Measurements from ENCODE around the gene NXF2.
"Not testable (repeated sequence)": the region's sequence is repeated elsewhere in the genome, so short reads cannot be mapped to it uniquely, and the experiment has no call there.

The NXF2 gene, protein sequence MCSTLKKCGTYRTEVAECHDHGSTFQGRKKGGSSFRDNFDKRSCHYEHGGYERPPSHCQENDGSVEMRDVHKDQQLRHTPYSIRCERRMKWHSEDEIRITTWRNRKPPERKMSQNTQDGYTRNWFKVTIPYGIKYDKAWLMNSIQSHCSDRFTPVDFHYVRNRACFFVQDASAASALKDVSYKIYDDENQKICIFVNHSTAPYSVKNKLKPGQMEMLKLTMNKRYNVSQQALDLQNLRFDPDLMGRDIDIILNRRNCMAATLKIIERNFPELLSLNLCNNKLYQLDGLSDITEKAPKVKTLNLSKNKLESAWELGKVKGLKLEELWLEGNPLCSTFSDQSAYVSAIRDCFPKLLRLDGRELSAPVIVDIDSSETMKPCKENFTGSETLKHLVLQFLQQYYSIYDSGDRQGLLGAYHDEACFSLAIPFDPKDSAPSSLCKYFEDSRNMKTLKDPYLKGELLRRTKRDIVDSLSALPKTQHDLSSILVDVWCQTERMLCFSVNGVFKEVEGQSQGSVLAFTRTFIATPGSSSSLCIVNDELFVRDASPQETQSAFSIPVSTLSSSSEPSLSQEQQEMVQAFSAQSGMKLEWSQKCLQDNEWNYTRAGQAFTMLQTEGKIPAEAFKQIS

DNA sequence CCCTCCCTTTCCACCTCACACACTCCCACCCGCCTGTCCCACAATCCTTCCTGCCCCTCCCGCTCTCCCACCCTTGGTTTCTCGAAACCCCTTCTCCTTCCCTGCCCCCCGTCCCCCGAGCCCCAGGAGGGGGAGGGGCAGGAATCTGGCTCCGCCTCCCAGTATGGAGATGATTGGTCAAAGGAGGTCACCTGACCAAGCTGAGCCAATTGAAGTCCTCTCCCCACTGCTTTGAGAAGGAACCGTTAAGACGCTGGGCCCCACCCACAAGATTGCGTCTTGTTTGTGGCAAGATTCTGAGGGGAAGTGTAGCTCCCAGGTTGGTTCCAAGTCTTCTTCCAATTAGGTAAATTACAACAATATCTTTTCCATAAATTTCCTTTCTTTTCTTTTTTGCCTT, at the start of gene NXF2:
Gene NXF2, plus strand, starts transcription at position 275 of the 400 bp plus-strand sequence. CDS start 59,912 bp downstream, outside the sequence.
- not testable (repeated sequence) for DNase-seq

DNA sequence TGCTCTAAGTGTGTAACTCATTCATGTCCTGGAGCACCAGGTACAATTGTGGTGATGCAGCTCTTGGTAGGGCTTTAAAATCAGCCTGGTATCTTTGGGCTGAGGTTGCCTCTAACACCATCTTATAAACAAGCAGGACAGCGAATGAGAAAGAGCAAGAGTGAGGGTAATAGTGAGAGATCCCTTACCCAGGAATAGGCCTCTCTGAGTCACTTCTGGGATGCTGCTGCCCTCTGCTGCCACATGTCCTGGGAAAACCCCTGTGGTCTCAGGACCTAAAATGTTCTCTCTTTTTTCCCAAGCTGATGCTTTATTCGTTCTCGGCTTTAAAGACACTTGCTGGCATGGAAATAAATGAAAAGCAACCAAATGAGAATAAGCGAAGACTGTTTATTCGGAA, 39.0 kb upstream of the NXF2 start:
- not testable (repeated sequence) for DNase-seq

DNA sequence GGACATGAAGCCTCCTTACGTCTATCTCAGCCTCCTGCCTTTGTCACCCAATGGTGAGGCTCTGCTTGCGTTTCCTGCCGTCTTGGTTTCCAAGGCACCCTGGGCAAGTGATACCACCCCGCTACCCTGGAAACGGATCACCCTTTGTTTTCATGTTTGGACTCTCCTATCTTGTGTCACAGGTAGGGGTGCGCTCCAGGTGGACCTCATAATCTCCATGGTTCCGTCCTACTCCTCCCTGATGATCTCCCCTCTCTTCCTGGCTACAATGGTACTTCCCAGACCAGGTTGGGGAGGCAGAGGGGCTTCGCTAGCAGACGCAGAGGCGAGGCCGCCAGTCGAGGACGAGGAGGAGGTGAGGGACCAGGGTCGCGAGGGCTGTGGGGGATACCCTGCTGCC, 32.0 kb upstream of the NXF2 start, which contains the start of gene TCP11X1:
Gene TCP11X1, plus strand, starts transcription at position 316 of the 400 bp plus-strand sequence.
- DNase-seq, result not testable (repeated sequence)

DNA sequence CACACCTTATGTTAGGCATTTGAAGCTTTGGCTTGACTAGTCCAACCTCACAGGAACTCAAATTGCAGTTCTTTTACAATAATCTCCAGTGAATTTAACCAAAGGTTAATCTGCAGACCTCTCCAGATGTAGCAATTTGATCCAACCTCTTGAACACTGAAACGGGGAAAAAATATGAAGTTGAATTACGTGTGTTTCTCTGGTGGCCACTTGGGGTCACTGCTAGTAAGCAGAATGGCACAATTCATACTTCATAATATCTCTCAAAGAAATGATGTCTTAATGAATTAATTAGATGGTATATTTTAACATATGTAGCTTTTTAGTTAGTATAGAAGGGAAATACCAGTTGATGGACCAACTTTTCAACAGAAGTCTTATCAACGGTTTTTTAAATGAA, 30.5 kb upstream of the NXF2 start:
- not testable (repeated sequence) for DNase-seq

DNA sequence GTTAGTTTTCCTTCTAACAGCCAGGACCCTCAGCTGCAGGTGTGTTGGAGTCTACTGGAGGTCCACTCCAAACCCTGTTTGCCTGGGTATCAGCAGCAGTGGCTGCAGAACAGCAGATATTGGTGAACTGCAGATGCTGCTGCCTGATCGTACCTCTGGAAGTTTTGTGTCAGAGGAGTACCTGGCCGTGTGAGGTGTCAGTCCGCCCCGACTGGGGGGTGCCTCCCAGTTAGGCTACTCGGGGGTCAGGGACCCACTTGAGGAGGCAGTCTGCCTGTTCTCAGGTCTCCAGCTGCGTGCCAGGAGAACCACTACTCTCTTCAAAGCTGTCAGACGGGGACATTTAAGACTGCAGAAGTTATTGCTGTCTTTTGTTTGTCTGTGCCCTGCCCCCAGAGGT, 11.3 kb upstream of the NXF2 start:
- not testable (repeated sequence) for DNase-seq

DNA sequence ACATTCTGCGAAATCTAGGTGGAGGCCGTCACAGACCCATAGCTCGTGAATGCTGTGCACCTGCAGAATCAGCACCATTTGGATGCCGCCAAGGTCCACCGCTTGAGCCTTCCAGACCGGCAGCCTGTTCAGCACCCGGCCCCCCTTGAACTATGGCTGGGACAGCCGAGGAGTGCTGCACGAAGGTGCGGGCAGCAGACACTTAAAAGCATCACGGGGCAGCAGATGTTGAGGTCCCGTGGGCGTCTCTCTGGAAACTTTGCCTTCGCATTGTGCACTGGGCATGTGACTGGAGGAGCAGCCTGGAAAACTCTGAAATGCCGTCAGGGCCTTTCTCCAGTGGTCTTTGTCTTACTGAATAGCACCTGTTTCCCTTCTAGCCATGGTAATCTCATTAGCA, 6.7 kb upstream of the NXF2 start:
- DNase-seq, result not testable (repeated sequence)

DNA sequence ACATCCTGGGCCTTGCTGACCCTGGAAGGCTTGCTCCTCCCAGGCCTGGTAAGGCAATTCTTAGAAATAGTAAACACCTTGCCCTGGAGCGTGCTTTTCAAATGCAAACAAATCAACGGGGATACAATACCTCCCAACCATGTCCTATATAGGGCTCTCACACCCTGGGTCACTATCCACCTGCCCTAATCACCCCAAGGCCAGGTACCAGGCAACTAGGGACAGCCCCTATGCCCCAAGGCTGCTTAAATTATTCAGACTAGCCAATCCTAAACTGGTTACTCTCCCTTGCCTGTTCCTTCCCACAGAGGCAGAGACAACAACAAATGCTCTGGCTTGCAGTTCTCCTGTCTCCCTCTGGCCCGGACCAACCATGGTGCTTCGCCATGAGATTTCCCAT, 25.3 kb downstream of the NXF2 start:
- not testable (repeated sequence) for DNase-seq

DNA sequence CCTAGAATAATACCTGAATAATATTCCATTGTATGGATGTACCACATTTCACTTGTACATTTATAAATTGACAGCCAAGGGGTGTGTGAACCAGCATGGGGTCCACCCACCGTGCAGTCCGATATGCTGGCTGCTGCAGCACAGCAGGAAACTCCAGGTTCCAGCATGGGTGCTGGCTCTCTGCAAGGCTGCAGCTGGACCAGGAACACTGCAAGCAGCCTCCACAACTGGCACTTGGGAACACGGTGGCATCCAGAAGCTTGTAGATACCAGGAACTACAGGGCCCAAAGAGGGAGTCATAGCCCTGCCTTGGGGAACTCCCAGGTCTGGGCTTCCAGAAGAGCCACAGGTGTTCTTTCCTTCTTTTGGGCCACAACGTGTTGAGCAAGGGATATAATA, 91.2 kb downstream of the NXF2 start:
- no peak for DNase-seq

DNA sequence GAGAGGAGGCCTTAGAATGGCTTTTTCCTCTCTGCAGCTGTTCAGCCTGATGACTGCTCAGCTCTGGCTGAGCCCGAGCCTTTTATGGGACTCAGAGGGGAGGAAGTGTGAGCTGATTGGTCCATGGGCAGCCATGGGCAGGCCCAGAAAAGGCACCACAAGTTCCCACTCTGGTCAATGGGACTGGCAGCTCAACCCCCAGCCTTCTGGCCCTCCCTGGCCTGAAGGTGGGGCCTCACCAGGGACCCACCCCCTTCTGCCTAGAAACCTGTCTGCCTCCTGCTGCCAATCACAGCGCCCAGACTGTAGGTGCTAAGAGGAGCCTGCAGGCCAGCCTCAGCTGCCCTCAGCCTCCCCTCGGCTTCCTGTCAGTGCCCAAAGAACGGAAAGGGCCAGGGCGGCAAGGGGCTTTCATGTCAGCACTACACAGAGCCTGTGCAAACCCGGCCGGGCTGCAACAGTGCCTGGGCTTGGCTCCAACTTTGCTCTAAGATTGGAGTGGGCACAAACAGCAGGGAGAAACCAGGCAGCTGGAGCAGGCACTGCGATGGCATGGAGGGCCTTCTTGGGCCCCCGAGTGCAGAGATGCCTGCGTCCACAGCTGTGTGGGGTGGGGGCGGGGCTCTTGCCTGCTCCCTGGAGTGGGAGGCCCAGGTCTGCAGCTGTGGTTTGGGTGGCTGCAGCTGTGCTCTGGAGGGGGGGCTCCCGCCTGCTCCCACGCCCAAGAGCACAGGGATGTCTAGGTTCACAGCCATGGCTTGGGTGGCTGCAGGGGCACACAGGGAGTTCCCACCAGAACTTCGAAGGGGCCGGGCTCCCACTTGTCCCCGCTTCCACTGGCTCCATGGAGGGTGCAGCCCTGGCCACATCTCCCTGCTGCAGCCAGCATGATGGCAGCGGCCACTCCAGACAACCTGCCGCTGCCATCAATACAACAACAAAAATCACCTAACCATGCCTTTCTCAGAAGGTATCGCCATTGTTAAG, 92.6 kb downstream of the NXF2 start:
- no peak for DNase-seq

DNA sequence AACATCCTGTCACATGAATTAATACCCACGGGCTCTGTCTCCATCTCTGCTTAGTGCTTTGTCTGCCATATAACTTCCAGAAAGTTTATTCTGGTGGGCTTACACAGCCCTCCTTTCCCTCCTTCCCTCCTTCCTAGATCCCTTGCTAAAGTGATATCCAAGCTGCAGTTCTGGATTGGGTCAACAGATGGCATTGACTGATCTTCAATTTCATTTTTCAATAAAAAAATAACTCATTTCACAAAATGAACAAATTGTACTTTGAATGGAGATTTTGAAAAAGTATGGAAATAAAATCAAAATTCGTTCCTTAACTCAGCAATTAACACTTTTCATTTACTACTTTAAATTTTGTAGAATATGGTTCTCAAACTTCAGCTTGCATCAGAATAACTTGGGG, 94.9 kb downstream of the NXF2 start:
- no peak for DNase-seq

DNA sequence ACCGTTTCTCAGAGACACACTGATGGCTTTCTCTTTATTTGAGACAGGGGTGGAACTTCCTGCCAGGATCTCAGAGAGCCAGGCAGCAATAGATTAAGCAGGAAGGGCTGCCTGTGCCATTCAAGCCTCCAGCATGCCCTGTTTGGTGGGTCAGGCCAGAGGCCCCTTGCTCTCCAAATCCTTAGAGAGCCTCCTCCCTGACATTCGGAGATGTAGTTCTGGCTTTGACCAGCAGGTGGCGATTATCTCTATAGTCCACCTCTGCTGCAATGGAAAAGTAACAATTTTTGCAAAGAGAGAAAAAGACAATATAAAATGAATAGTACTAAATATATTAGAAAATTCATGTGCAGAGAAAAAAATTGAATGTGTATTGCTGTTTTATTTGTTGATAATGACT, 98.9 kb downstream of the NXF2 start:
- peak; percentile 37 for DNase-seq

All from left hindlimb (tissue), 1 donor.